B cell (primary cell): ENCODE data around the gene PRKAG2. TPM values are rescaled to one million over a fixed set of nuclear protein-coding genes. Genes with fewer than 3 reads are reported as not detected.

Experiments used
- ATAC-seq: fragments of 200-7000 bp; cut with Tn5 transposase; one replicate; pipeline ENCODE4 v1.10.0; 2021; ENCODE audit warnings: low read depth, mild to moderate bottlenecking, moderate number of reproducible peaks, moderate library complexity
- CTCF ChIA-PET: fragments of 350-600 bp; sonication (Branson Sonifier 250); formaldehyde crosslinking; loops from one replicate; lab custom pipeline; 2021; ENCODE audit warnings: antibody characterized with exemption, inconsistent platforms; lab: Charles Lee
- POLR2A ChIA-PET: fragments of 350-600 bp; sonication (Branson Sonifier 250); formaldehyde crosslinking; loops from one replicate; lab custom pipeline; 2021; ENCODE audit warnings: antibody characterized with exemption; lab: Charles Lee
- DNase-seq: peaks from one replicate; pipeline ENCODE4 v3.0.0; 2013
- H2AFZ ChIP-seq: 2 replicates; pipeline ENCODE4 v1.6.1; 2012; ENCODE audit warnings: mild to moderate bottlenecking, low read depth, low read length; ENCODE audit not compliant: insufficient read depth, poor library complexity, severe bottlenecking
- H3K27ac ChIP-seq, 2 donors: 1 replicate in 1 of 2; 2 replicates in 1 of 2; pipeline ENCODE4 v1.5.1; 2012 to 2013; ENCODE audit warnings: low read length in 2 of 2, mild to moderate bottlenecking in 2 of 2, moderate library complexity in 1 of 2
- H3K27me3 ChIP-seq, 4 experiments: fragments of 200-600 bp in 1 of 4; sonication (generic) in 1 of 4; replicated peaks in 1 of 4; 1 replicate in 2 of 4; 2 replicates in 2 of 4; pipeline versions ENCODE4 v1.6.1 to v1.7.0; 2013 to 2016; ENCODE audit warnings: low read length in 3 of 4, mild to moderate bottlenecking in 2 of 4, mixed read lengths in 1 of 4, moderate library complexity in 1 of 4; ENCODE audit not compliant: insufficient read depth in 4 of 4, control insufficient read depth in 3 of 4; ENCODE audit errors: control extremely low read depth in 1 of 4
- H3K36me3 ChIP-seq, 2 experiments: replicated peaks in 1 of 2; 1 replicate in 1 of 2; 2 replicates in 1 of 2; pipeline versions ENCODE4 v1.6.1 to v1.7.1; 2013; ENCODE audit warnings: low read length in 1 of 2; ENCODE audit not compliant: insufficient read depth in 2 of 2, control insufficient read depth in 1 of 2; ENCODE audit errors: control extremely low read depth in 1 of 2, extremely low read depth in 1 of 2
- H3K4me1 ChIP-seq, 2 donors: fragments of 200-600 bp in 1 of 2; sonication (generic) in 1 of 2; 1 replicate in 1 of 2; 2 replicates in 1 of 2; pipeline versions ENCODE4 v1.5.1 to v1.6.1; 2013 to 2017; ENCODE audit warnings: low read length in 2 of 2; ENCODE audit not compliant: control insufficient read depth in 2 of 2, insufficient read depth in 2 of 2
- H3K4me2 ChIP-seq: replicated peaks from 2 replicates; pipeline ENCODE3; 2012; ENCODE audit warnings: mild to moderate bottlenecking, low read depth, low read length; ENCODE audit not compliant: poor library complexity, severe bottlenecking
- H3K4me3 ChIP-seq, 5 experiments: fragments of 200-600 bp in 1 of 5; sonication (generic) in 1 of 5; 1 replicate in 3 of 5; 2 replicates in 2 of 5; pipeline versions ENCODE4 v1.5.1 to v1.7.0; 2011 to 2016; ENCODE audit warnings: low read length in 4 of 5, mild to moderate bottlenecking in 4 of 5, low read depth in 2 of 5, control low read depth in 1 of 5, moderate library complexity in 1 of 5; ENCODE audit not compliant: insufficient read depth in 1 of 5; ENCODE audit errors: control extremely low read depth in 1 of 5, extremely low read depth in 1 of 5
- H3K79me2 ChIP-seq: fragments of 200-600 bp; sonication (generic); one replicate; pipeline ENCODE4 v1.6.0; 2016; ENCODE audit warnings: low read length; ENCODE audit not compliant: control insufficient read depth, insufficient read depth
- H3K9ac ChIP-seq: fragments of 200-600 bp; sonication (generic); 2 replicates; pipeline ENCODE4 v1.6.1; 2017; ENCODE audit warnings: mild to moderate bottlenecking, low read length, moderate library complexity
- H3K9me3 ChIP-seq, 3 donors: one replicate each; pipeline versions ENCODE4 v1.6.1 to v1.7.1; 2013; ENCODE audit warnings: low read length in 2 of 3; ENCODE audit not compliant: control insufficient read depth in 2 of 3, insufficient read depth in 1 of 3; ENCODE audit errors: control extremely low read depth in 1 of 3
- H4K20me1 ChIP-seq: 2 replicates; pipeline ENCODE4 v1.6.0; 2012; ENCODE audit warnings: mild to moderate bottlenecking, low read length; ENCODE audit not compliant: insufficient read depth, control insufficient read depth, poor library complexity, severe bottlenecking
- H3K27ac Mint-ChIP-seq: one replicate; pipeline ENCODE4 v1.8.0; 2021; ENCODE audit warnings: mixed read lengths
- H3K27me3 Mint-ChIP-seq: one replicate; pipeline ENCODE4 v1.8.0; 2021; ENCODE audit warnings: mixed read lengths
- H3K4me1 Mint-ChIP-seq: one replicate; pipeline ENCODE4 v1.8.0; 2021; ENCODE audit warnings: mixed read lengths
- H3K4me3 Mint-ChIP-seq: one replicate; pipeline ENCODE4 v1.8.0; 2021; ENCODE audit warnings: mixed read lengths
- H3K9me3 Mint-ChIP-seq: one replicate; pipeline ENCODE4 v1.8.0; 2022; ENCODE audit warnings: mixed read lengths; ENCODE audit not compliant: insufficient read depth
- EZH2 ChIP-seq: IDR thresholded peaks from 2 replicates; pipeline ENCODE4 v1.6.1; 2012; ENCODE audit warnings: borderline replicate concordance, low read depth, mild to moderate bottlenecking, moderate library complexity, low read length; ENCODE audit not compliant: insufficient read depth, poor library complexity, severe bottlenecking
- WGBS: methylation state at CpG from one replicate; pipeline ENCODE4 v1.1.5; 2013; ENCODE audit warnings: missing lambda C conversion rate; ENCODE audit not compliant: insufficient coverage; 5-methylcytosine and 5-hydroxymethylcytosine counted together
- intact Hi-C: fragments of 100-400 bp; cut with micrococcal nuclease; formaldehyde crosslinking; loops from one replicate; pipeline ENCODE4 v1.10.0; 2022
- polyA plus RNA-seq: library from polyadenylated mRNA; depleted of rRNA; stranded (reverse); fragments of >200 nt; gene quantifications from 2 replicates; pipeline ENCODE4 v1.2.3, GENCODE V29; 2012
- total RNA-seq, 2 donors: library from RNA; stranded (reverse); fragments of 120-200 nt in 1 of 2; gene quantifications; 1 replicate in 1 of 2; 2 replicates in 1 of 2; pipeline versions ENCODE4 v1.2.3 to v1.2.4, GENCODE V29; 2013 to 2022
- TF ChIP-seq, protein P1 (sequence below): fragments of 200-600 bp; IDR thresholded peaks from one replicate; pipeline ENCODE4 v1.8.0; 2022; ENCODE audit warnings: antibody characterized with exemption, mild to moderate bottlenecking

Gene PRKAG2
- total and polyA plus RNA-seq, 2 donors (not counting 1 experiment from before 2014, with no cell fraction given), result 22.1 to 56.3 TPM

DNA sequence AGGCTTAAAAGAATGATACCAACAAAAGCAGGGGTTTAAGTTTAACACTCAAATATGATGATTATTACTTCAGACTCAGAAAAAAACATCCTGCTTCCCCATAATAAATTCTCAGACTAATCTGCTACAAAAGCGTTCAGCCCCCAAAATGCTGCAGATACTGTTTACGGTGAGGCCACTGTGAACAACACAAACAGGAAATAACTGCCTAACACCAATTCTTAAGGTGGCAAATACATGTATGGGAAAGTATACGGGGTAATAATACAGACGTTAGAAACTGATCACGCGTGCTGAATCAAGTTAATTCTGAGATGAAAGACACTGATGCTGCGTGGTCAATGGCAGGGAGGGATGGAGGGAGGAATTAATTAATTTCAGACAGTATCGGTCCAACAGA is 295.2 kb downstream of the PRKAG2 start:
- Mint-ChIP-seq H3K4me1 (no peaks in the 10 kb centered on the region), H3K27ac (no peak overlapping the region), H3K4me3 (no peak overlapping the region), H3K27me3 (no peaks in the 10 kb centered on the region), H3K9me3 (peaks cover 5% of the 10 kb centered on the region)
- H3K79me2 ChIP-seq, result peaks cover 8% of the 10 kb centered on the region
- no peak overlapping the region for H2AFZ ChIP-seq
- no peak overlapping the region for H3K4me3 ChIP-seq
- no peaks in the 10 kb centered on the region for H3K36me3 ChIP-seq
- 97% methylated on average over 4 of the region's 8 CpGs for WGBS
- no peak for DNase-seq
- intact Hi-C loops, result no loop called here
- no peaks in the 10 kb centered on the region for H4K20me1 ChIP-seq
- POLR2A ChIA-PET, result no interaction called here
- H3K27ac ChIP-seq, result no peak overlapping the region
- H3K4me1 ChIP-seq, result no peaks in the 10 kb centered on the region
- ATAC-seq, result no peak
- peaks cover 0 to 9% (median 9%) of the 10 kb centered on the region in 3 donors for H3K9me3 ChIP-seq
- no peaks in the 10 kb centered on the region for H3K27me3 ChIP-seq
- TF ChIP-seq, protein P1, sequence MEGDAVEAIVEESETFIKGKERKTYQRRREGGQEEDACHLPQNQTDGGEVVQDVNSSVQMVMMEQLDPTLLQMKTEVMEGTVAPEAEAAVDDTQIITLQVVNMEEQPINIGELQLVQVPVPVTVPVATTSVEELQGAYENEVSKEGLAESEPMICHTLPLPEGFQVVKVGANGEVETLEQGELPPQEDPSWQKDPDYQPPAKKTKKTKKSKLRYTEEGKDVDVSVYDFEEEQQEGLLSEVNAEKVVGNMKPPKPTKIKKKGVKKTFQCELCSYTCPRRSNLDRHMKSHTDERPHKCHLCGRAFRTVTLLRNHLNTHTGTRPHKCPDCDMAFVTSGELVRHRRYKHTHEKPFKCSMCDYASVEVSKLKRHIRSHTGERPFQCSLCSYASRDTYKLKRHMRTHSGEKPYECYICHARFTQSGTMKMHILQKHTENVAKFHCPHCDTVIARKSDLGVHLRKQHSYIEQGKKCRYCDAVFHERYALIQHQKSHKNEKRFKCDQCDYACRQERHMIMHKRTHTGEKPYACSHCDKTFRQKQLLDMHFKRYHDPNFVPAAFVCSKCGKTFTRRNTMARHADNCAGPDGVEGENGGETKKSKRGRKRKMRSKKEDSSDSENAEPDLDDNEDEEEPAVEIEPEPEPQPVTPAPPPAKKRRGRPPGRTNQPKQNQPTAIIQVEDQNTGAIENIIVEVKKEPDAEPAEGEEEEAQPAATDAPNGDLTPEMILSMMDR, result no peak
- TF ChIP-seq EZH2, result no peak
- H3K4me2 ChIP-seq, result no peak overlapping the region
- CTCF ChIA-PET, result no interaction called here
- no peak overlapping the region for H3K9ac ChIP-seq

DNA sequence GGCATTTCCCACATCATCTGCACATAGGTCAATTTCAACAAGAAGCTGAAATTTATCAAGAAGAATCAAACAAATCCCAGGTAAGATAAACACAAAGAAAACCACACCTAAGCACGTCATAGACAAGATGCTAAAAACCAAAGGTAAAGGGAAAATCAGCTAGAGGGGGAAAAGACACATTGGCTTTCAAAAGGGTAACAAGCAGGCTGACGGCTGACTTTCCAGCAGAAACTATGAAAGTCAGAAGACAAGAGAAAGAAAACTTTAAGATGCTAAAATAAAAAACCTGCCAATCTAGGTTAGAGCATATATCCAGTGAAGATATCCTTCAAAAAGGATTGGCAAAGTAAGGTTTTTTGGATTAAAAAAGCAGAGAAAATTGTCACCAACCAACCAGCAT is 297.3 kb downstream of the PRKAG2 start:
- POLR2A ChIA-PET, result no interaction called here
- no peak overlapping the region for H3K27ac ChIP-seq

More for the DNA sequence above, 297.3 kb downstream of the PRKAG2 start:
- H3K27me3 ChIP-seq, result no peaks in the 10 kb centered on the region
- H3K4me3 ChIP-seq, result no peak overlapping the region
- no peak overlapping the region for H2AFZ ChIP-seq
- H3K4me3 Mint-ChIP-seq, result no peak overlapping the region
- intact Hi-C loops, result no loop called here
- H3K9me3 ChIP-seq, result peaks cover 0 to 9% (median 9%) of the 10 kb centered on the region in 3 donors
- TF ChIP-seq, protein P1, result no peak
- TF ChIP-seq EZH2, result no peak
- no peaks in the 10 kb centered on the region for H3K4me1 Mint-ChIP-seq
- CTCF ChIA-PET, result no interaction called here
- ATAC-seq, result no peak
- peaks cover 3% of the 10 kb centered on the region for H3K79me2 ChIP-seq
- DNase-seq, result no peak
- H3K4me1 ChIP-seq, result no peaks in the 10 kb centered on the region
- no peak overlapping the region for H3K9ac ChIP-seq
- H4K20me1 ChIP-seq, result no peaks in the 10 kb centered on the region
- WGBS, result no CpG with 5 or more reads among the region's 2 CpGs
- H3K4me2 ChIP-seq, result no peak overlapping the region
- no peaks in the 10 kb centered on the region for H3K27me3 Mint-ChIP-seq
- H3K27ac Mint-ChIP-seq, result no peak overlapping the region
- H3K9me3 Mint-ChIP-seq, result peaks cover 5% of the 10 kb centered on the region
- H3K36me3 ChIP-seq, result no peaks in the 10 kb centered on the region
